Measurements from ENCODE around the gene COPS8. TPM values are rescaled to one million over a fixed set of nuclear protein-coding genes. Genes with fewer than 3 reads are reported as not detected.

Gene COPS8
- total and polyA plus RNA-seq, 2 donors (not counting 3 experiments of a cell fraction or from before 2014, with no cell fraction given): 73.6 to 80.7 TPM

DNA sequence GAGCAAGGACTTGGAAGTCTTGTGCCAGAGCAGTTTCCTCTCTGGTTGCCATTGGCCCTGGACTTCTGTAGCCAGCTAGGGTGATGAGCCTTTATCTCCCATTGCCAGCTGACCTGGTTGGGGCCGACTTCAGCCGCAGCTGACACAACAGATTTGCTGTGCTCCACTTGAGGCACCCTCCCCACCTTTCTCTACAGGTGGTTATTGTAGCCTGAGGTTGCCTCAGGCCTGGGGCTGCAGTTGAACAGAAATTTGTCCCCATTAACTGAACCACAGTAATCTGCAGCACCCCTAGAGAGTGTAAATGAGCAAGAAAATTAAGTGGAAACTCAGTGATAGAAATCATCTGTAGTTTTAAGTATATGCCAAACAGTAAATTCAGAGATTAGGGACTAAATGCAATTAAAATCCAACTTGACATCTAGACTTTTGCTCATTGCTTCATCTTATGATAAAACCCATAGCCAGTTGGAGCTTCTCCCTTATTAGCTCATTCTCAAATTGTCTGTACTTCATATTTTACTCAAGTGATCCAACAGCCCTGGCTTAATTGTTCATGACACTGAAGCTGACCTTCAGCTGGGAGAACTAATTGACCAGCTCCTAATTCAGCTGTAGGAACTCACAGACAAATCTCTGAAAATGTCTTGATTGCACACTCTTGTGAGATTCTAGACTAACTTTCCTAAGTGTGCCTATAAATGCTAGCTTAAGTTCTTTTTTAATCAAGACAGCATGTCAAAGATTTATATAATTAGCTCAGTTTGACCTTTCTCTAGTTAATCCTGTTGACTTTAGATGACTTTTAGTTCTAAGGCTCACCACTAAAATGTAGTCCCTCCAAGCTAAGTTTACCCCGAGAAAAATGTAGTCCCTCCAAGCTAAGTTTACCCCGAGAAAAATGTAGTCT lies 48.9 kb downstream of the COPS8 start:
- H3K9me3 ChIP-seq (replicated peaks; ENCODE audit: control insufficient read depth, insufficient read depth, low read length): no peaks in the 10 kb centered on the region
- POLR2A ChIA-PET: no interaction called here
- FAIRE-seq: no peak
- no peaks in the 10 kb centered on the region for H3K27me3 ChIP-seq (ENCODE audit: control insufficient read depth in 2 of 2, insufficient read depth in 2 of 2, low read length in 2 of 2)
- TF ChIP-seq, protein P1, sequence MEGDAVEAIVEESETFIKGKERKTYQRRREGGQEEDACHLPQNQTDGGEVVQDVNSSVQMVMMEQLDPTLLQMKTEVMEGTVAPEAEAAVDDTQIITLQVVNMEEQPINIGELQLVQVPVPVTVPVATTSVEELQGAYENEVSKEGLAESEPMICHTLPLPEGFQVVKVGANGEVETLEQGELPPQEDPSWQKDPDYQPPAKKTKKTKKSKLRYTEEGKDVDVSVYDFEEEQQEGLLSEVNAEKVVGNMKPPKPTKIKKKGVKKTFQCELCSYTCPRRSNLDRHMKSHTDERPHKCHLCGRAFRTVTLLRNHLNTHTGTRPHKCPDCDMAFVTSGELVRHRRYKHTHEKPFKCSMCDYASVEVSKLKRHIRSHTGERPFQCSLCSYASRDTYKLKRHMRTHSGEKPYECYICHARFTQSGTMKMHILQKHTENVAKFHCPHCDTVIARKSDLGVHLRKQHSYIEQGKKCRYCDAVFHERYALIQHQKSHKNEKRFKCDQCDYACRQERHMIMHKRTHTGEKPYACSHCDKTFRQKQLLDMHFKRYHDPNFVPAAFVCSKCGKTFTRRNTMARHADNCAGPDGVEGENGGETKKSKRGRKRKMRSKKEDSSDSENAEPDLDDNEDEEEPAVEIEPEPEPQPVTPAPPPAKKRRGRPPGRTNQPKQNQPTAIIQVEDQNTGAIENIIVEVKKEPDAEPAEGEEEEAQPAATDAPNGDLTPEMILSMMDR (IDR thresholded peaks at IDR 0.05; ENCODE audit: extremely low read depth in 1 of 2, insufficient read depth in 1 of 2, low read depth in 1 of 2, low read length in 2 of 2): no peak
- TF ChIP-seq MYC (IDR thresholded peaks at IDR 0.05; ENCODE audit: low read depth, low read length): no peak
- TF ChIP-seq FOS (IDR thresholded peaks at IDR 0.05; ENCODE audit: borderline replicate concordance, insufficient read depth, low read length): no peak
- no peak for TF ChIP-seq GATA2 (IDR thresholded peaks at IDR 0.05; ENCODE audit: insufficient read depth, insufficient read length, low read depth, low read length)
- TF ChIP-seq JUN (IDR thresholded peaks at IDR 0.05; ENCODE audit: borderline replicate concordance, insufficient read depth, insufficient read length, low read depth): no peak
- no peak for TF ChIP-seq POLR2A (IDR thresholded peaks at IDR 0.05; ENCODE audit: low read depth, low read length)
- TF ChIP-seq, protein P2, sequence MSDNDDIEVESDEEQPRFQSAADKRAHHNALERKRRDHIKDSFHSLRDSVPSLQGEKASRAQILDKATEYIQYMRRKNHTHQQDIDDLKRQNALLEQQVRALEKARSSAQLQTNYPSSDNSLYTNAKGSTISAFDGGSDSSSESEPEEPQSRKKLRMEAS (IDR thresholded peaks at IDR 0.05; ENCODE audit: insufficient read depth, insufficient read length): no peak
- TF ChIP-seq EZH2 (IDR thresholded peaks at IDR 0.05; ENCODE audit: borderline replicate concordance, low read depth, low read length, severe bottlenecking): no peak
- TF ChIP-seq POLR2AphosphoS5 (IDR thresholded peaks at IDR 0.05; ENCODE audit: insufficient read depth, low read depth, low read length): no peak
- no peaks in the 10 kb centered on the region for H4K20me1 ChIP-seq (replicated peaks; ENCODE audit: control insufficient read depth, extremely low read depth, insufficient read depth, low read length)
- BruUV-seq (replicated peaks): no TSS peak
- DNase-seq (ENCODE audit: low read depth, low spot score): no peak
- H3K4me2 ChIP-seq (ENCODE audit: insufficient read depth, low read length): no peak overlapping the region
- no peak overlapping the region for H3K9ac ChIP-seq (replicated peaks; ENCODE audit: extremely low read depth, insufficient read depth, low read length)
- CTCF ChIA-PET: interaction anchor here (0.8 to 3.8 kb wide), 7 partner anchors 10 to 286 kb away, joined by 3 to 24 read pairs (median 4); no protein-coding TSS in a partner anchor
- no peak overlapping the region for H2AFZ ChIP-seq (ENCODE audit: low read depth, low read length)
- no peaks in the 10 kb centered on the region for H3K79me2 ChIP-seq (ENCODE audit: control insufficient read depth, insufficient read depth, low read length)
- dilution Hi-C loops (cut with MboI; ENCODE audit: extremely low pct_ligation_motif_present, low sequenced_read_pairs): no loop called here
- H3K27ac ChIP-seq (ENCODE audit: insufficient read depth, low read depth, low read length): no peak overlapping the region
- H3K36me3 ChIP-seq (ENCODE audit: control insufficient read depth in 2 of 2, extremely low read depth in 1 of 2, insufficient read depth in 2 of 2, low read length in 2 of 2): no peaks in the 10 kb centered on the region
- H3K4me3 ChIP-seq (replicated peaks in 1 of 3; ENCODE audit: insufficient read depth in 1 of 3, low read depth in 1 of 3, low read length in 3 of 3): no peak overlapping the region
- intact Hi-C loops (cut with micrococcal nuclease): no loop called here
- H3K4me1 ChIP-seq (ENCODE audit: control insufficient read depth, extremely low read depth, insufficient read depth, low read length): no peaks in the 10 kb centered on the region
- no peaks in the 10 kb centered on the region for H3K9me1 ChIP-seq (replicated peaks; ENCODE audit: control insufficient read depth, extremely low read depth, insufficient read depth, low read length)
